ENCODE results near the gene BCAP29. TPM values are rescaled to one million over a fixed set of nuclear protein-coding genes. Genes with fewer than 3 reads are reported as not detected.
"Not testable (repeated sequence)": the region's sequence is repeated elsewhere in the genome, so short reads cannot be mapped to it uniquely, and the experiment has no call there.

BCAP29 gene
- total RNA-seq, 2 donors from 2014 or later = 63.1 to 71.4 TPM

- no peak overlapping the region for H3K4me3 ChIP-seq
- intact Hi-C loops (cut with DNase I) = no loop called here
- H3K27ac ChIP-seq = no peak overlapping the region
- no peak for TF ChIP-seq CTCF (IDR thresholded peaks at IDR 0.05)
- no peak overlapping the region for H3K9ac ChIP-seq (ENCODE audit: low read depth in 2 of 2, low read length in 2 of 2)
- no peaks in the 10 kb centered on the region for H3K4me1 ChIP-seq
- no peaks in the 10 kb centered on the region for H3K9me3 ChIP-seq
- no peak for DNase-seq
- H3K36me3 ChIP-seq = no peaks in the 10 kb centered on the region
- no peaks in the 10 kb centered on the region for H3K27me3 ChIP-seq
These were observed 51.8 kb downstream of the BCAP29 start for GRCh38 chr7:107631588-107632491.

DNA sequence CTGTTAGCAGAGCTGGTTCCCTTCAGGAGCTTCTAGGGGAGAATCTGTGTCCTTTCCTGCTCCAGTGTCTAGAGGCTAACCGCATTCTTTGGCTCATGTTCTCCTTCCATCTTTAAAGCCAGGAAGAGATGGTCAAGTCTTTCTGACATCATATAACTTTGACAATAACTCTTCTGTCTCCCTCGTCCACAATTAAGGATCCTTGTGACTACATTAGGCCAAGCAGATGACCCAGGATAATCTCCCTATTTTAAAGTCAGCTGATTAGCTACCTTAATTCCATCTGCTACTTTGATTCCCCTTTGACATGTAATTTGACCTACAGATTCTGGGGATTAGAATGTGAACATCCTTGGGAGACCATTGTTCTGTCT lies 52.4 kb downstream of the BCAP29 start:
- no peak overlapping the region for H3K27ac ChIP-seq
- no peak for TF ChIP-seq CTCF (IDR thresholded peaks at IDR 0.05)
- no peak for DNase-seq

DNA sequence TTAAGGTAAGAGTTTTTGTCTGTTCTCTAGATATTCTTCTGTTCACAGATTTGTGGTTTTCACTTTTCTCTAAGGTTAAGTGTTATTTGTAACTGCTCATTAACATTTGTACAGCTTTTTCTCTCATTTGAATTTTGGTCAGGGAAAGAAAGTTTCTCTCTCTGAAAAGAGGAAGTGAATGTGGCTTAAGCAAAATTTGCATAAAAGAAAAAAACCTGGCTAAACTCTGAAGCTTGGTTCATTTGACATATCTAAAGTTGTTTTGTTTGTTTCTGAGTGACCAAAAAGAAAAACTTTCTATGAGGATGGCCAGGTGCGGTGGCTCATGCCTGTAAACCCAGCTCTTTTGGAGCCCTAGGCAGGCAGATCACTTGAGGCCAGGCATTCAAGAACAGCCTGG lies 58.5 kb downstream of the BCAP29 start:
- no peak overlapping the region for H3K27ac ChIP-seq
- no peak for DNase-seq

More for the DNA sequence above, 52.4 kb downstream of the BCAP29 start:
- intact Hi-C loops (cut with DNase I) = no loop called here
- no peak overlapping the region for H3K4me3 ChIP-seq
- no peaks in the 10 kb centered on the region for H3K36me3 ChIP-seq
- no peaks in the 10 kb centered on the region for H3K9me3 ChIP-seq
- no peak overlapping the region for H3K9ac ChIP-seq (ENCODE audit: low read depth in 2 of 2, low read length in 2 of 2)
- H3K27me3 ChIP-seq = no peaks in the 10 kb centered on the region
- H3K4me1 ChIP-seq = no peaks in the 10 kb centered on the region

GRCh38 chr7:107639070-107639469 lies 59.0 kb downstream of the BCAP29 start:
- H3K4me1 ChIP-seq; H3K9ac ChIP-seq (ENCODE audit: low read depth in 2 of 2, low read length in 2 of 2); H3K27me3 ChIP-seq; H3K36me3 ChIP-seq; intact Hi-C loops (cut with DNase I); H3K27ac ChIP-seq; H3K9me3 ChIP-seq; DNase-seq; H3K4me3 ChIP-seq: not testable (repeated sequence)

More for the DNA sequence above, 58.5 kb downstream of the BCAP29 start:
- Histone ChIP-seq H3K9me3 (no peaks in the 10 kb centered on the region), H3K9ac (ENCODE audit: low read depth in 2 of 2, low read length in 2 of 2) (no peak overlapping the region), H3K27me3 (no peaks in the 10 kb centered on the region), H3K4me1 (no peaks in the 10 kb centered on the region), H3K36me3 (no peaks in the 10 kb centered on the region), H3K4me3 (no peak overlapping the region)
- intact Hi-C loops (cut with DNase I) = no loop called here
- TF ChIP-seq CTCF (IDR thresholded peaks at IDR 0.05) = no peak

- no peaks in the 10 kb centered on the region for H3K4me1 ChIP-seq
- no peak for DNase-seq
- no peaks in the 10 kb centered on the region for H3K36me3 ChIP-seq
- intact Hi-C loops (cut with DNase I) = no loop called here
- no peak for TF ChIP-seq CTCF (IDR thresholded peaks at IDR 0.05)
- no peaks in the 10 kb centered on the region for H3K27me3 ChIP-seq
- no peak overlapping the region for H3K4me3 ChIP-seq
- no peak overlapping the region for H3K9ac ChIP-seq (ENCODE audit: low read depth in 2 of 2, low read length in 2 of 2)
- no peaks in the 10 kb centered on the region for H3K9me3 ChIP-seq
- H3K27ac ChIP-seq = no peak overlapping the region
These were observed 61.6 kb downstream of the BCAP29 start for GRCh38 chr7:107641676-107642075.

DNA sequence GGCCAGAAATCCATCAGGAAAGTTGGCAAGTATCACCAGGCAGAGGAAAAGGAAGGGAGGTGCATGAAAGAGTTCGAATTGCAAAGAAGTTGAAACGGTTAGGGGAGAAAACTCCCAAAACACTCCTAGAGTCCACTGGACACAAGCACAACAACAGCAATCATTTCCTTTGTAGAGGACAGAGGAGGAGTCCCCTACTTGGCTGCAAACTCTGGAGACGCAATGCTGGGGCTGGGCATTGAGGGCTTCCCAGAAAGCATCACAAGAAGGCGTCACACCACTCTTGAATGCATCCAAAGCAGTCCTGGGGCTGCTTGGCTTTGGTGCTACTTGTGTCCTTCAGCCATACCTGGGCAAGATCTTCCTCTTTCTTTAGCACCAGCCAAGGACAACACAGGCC lies 62.5 kb downstream of the BCAP29 start:
- no peaks in the 10 kb centered on the region for H3K4me1 ChIP-seq
- H3K9ac ChIP-seq (ENCODE audit: low read depth in 2 of 2, low read length in 2 of 2) = no peak overlapping the region
- no peaks in the 10 kb centered on the region for H3K36me3 ChIP-seq
- intact Hi-C loops (cut with DNase I) = no loop called here
- no peak overlapping the region for H3K27ac ChIP-seq
- H3K27me3 ChIP-seq = no peaks in the 10 kb centered on the region
- no peak overlapping the region for H3K4me3 ChIP-seq
- H3K9me3 ChIP-seq = no peaks in the 10 kb centered on the region
- no peak for TF ChIP-seq CTCF (IDR thresholded peaks at IDR 0.05)
- DNase-seq = no peak
